Measurements from ENCODE around the gene SIRPD.

GRCh38 chr20:1484438-1485116 is 72.9 kb downstream of the SIRPD start:
- TF ChIP-seq CTCF (IDR thresholded peaks at IDR 0.05) (no peak), POLR2A (IDR thresholded peaks at IDR 0.05) (no peak)

Measured in body of pancreas (tissue), 4 donors.